CD14-positive monocyte (primary cell): ENCODE results near the gene SEC24B. TPM values are rescaled to one million over a fixed set of nuclear protein-coding genes. Genes with fewer than 3 reads are reported as not detected.
A peak's percentile ranks its signal among the peaks of the same experiment; 100 is the strongest.

Experiments used
- DNase-seq, 3 donors: peaks; one replicate each; pipeline ENCODE4 v3.0.0-alpha.2; 2011 to 2022
- H2AFZ ChIP-seq: 2 replicates; pipeline ENCODE4 v1.6.0; 2012; ENCODE audit warnings: mild to moderate bottlenecking, low read depth, low read length, inconsistent platforms; ENCODE audit not compliant: insufficient read depth, poor library complexity, severe bottlenecking
- H3K27ac ChIP-seq, 2 donors: 1 replicate in 1 of 2; 2 replicates in 1 of 2; pipeline ENCODE4 v1.5.1; 2012 to 2013; ENCODE audit warnings: low read length in 2 of 2, control low read depth in 1 of 2, inconsistent platforms in 1 of 2, low read depth in 1 of 2, mild to moderate bottlenecking in 1 of 2
- H3K27me3 ChIP-seq, 2 donors: one replicate each; pipeline versions ENCODE4 v1.6.0 to v1.6.1; 2011 to 2013; ENCODE audit warnings: low read length in 2 of 2; ENCODE audit not compliant: control insufficient read depth in 2 of 2, insufficient read depth in 2 of 2
- H3K36me3 ChIP-seq, 2 donors: replicated peaks in 1 of 2; 1 replicate in 1 of 2; 2 replicates in 1 of 2; pipeline versions ENCODE4 v1.5.1 to v1.6.1; 2012 to 2013; ENCODE audit warnings: low read length in 2 of 2, control low read depth in 1 of 2, inconsistent platforms in 1 of 2, mild to moderate bottlenecking in 1 of 2; ENCODE audit not compliant: insufficient read depth in 2 of 2, control insufficient read depth in 1 of 2
- H3K4me1 ChIP-seq, 2 donors: 1 replicate in 1 of 2; 2 replicates in 1 of 2; pipeline versions ENCODE4 v1.5.1 to v1.6.1; 2012 to 2013; ENCODE audit warnings: low read length in 2 of 2, control low read depth in 1 of 2, inconsistent platforms in 1 of 2, mild to moderate bottlenecking in 1 of 2, moderate library complexity in 1 of 2; ENCODE audit not compliant: insufficient read depth in 2 of 2, control insufficient read depth in 1 of 2
- H3K4me2 ChIP-seq: replicated peaks from 2 replicates; pipeline ENCODE3; 2012; ENCODE audit warnings: low read length, moderate library complexity, mild to moderate bottlenecking; ENCODE audit not compliant: poor library complexity, severe bottlenecking; ENCODE audit errors: extremely low read depth
- H3K4me3 ChIP-seq, 3 experiments: fragments of 200-600 bp in 1 of 3; sonication (generic) in 1 of 3; replicated peaks in 1 of 3; 1 replicate in 2 of 3; 2 replicates in 1 of 3; pipeline ENCODE4 v1.5.1; 2011 to 2013; ENCODE audit warnings: low read length in 3 of 3, mild to moderate bottlenecking in 3 of 3, control low read depth in 2 of 3, low read depth in 2 of 3, inconsistent platforms in 1 of 3, moderate library complexity in 1 of 3
- H3K79me2 ChIP-seq: 2 replicates; pipeline ENCODE4 v1.6.0; 2012; ENCODE audit warnings: mild to moderate bottlenecking, control low read depth, inconsistent platforms, low read length, moderate library complexity; ENCODE audit not compliant: insufficient read depth
- H3K9ac ChIP-seq: 2 replicates; pipeline ENCODE4 v1.6.0; 2017; ENCODE audit warnings: low read length, mild to moderate bottlenecking; ENCODE audit not compliant: insufficient read depth, poor library complexity, severe bottlenecking
- H3K9me3 ChIP-seq, 2 donors: replicated peaks in 1 of 2; 1 replicate in 1 of 2; 2 replicates in 1 of 2; pipeline versions ENCODE4 v1.5.1 to v1.6.1; 2012 to 2013; ENCODE audit warnings: low read length in 2 of 2, control low read depth in 1 of 2; ENCODE audit not compliant: control insufficient read depth in 1 of 2, insufficient read depth in 1 of 2
- H4K20me1 ChIP-seq: 2 replicates; pipeline ENCODE4 v1.6.0; 2012; ENCODE audit warnings: mild to moderate bottlenecking, low read length, control low read depth, moderate library complexity; ENCODE audit not compliant: insufficient read depth
- H3K27ac Mint-ChIP-seq, 7 donors: one replicate each; pipeline ENCODE4 v1.8.0; 2020; ENCODE audit warnings: mild to moderate bottlenecking in 7 of 7, mixed read lengths in 7 of 7, moderate library complexity in 6 of 7, inconsistent platforms in 2 of 7
- H3K27me3 Mint-ChIP-seq, 3 donors: one replicate each; pipeline ENCODE4 v1.8.0; 2021 to 2022; ENCODE audit warnings: low read depth in 3 of 3, mild to moderate bottlenecking in 3 of 3, mixed read lengths in 3 of 3, moderate library complexity in 3 of 3, inconsistent platforms in 1 of 3
- H3K36me3 Mint-ChIP-seq, 2 donors: one replicate each; pipeline ENCODE4 v1.8.0; 2020; ENCODE audit warnings: mixed read lengths in 2 of 2, inconsistent platforms in 1 of 2, mild to moderate bottlenecking in 1 of 2
- H3K4me1 Mint-ChIP-seq: one replicate; pipeline ENCODE4 v1.8.0; 2020; ENCODE audit warnings: mild to moderate bottlenecking, mixed read lengths
- H3K4me3 Mint-ChIP-seq, 2 donors: one replicate each; pipeline ENCODE4 v1.8.0; 2020; ENCODE audit warnings: mild to moderate bottlenecking in 2 of 2, mixed read lengths in 2 of 2, moderate library complexity in 1 of 2
- H3K9me3 Mint-ChIP-seq, 7 donors: one replicate each; pipeline ENCODE4 v1.8.0; 2020 to 2022; ENCODE audit warnings: mixed read lengths in 7 of 7, mild to moderate bottlenecking in 6 of 7, moderate library complexity in 6 of 7, inconsistent platforms in 2 of 7
- WGBS: methylation state at CpG from one replicate; pipeline ENCODE4 v1.1.5; 2013; ENCODE audit warnings: missing lambda C conversion rate; ENCODE audit not compliant: insufficient coverage; 5-methylcytosine and 5-hydroxymethylcytosine counted together
- intact Hi-C, 2 donors: fragments of 100-400 bp; cut with micrococcal nuclease; formaldehyde crosslinking; loops; one replicate each; pipeline versions ENCODE4 v1.15.0 to v1.15.1; 2023
- polyA plus RNA-seq, 3 donors: library from polyadenylated mRNA; depleted of rRNA in 1 of 3; unstranded in 2 of 3; stranded (reverse) in 1 of 3; fragments of 300-500 nt in 2 of 3; fragments of >200 nt in 1 of 3; fragmentation: Illumina TruSeq in 2 of 3; gene quantifications; 1 replicate in 2 of 3; 2 replicates in 1 of 3; pipeline ENCODE4 v1.2.3, GENCODE V29; 2012 to 2021
- TF ChIP-seq, protein P1 (sequence below): fragments of 200-600 bp; IDR thresholded peaks from one replicate; pipeline ENCODE4 v1.8.0; 2022; ENCODE audit warnings: antibody characterized with exemption, mild to moderate bottlenecking

Gene SEC24B
- polyA plus RNA-seq, 3 donors = 8.0 to 27.4 (median 11.8) TPM

DNA sequence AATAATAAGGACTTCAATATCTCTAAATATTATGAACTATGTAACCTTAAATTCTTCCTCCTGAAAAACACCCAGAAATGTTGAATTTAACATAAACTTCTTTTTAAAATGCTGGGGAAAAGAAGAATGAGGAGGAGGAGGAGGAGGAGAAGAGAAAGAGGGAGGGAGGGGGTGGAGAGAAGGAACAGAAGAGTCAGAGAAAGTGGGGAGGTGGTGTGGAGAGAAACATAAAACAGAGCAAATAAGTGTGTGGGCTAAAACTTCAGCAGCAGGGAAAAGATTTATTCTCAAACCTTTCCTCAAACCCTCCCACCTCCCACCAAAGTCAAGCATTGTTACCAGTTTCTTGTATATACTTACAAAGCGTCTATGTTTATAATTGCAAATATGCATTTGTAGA lies 34.7 kb upstream of the SEC24B start:
- DNase-seq = no peak
- Histone ChIP-seq H3K27me3 (peaks cover 0 to 4% of the 10 kb centered on the region in 2 donors), H3K27ac (no peak overlapping the region), H3K4me3 (no peak overlapping the region), H3K36me3 (no peaks in the 10 kb centered on the region), H3K4me2 (no peak overlapping the region), H3K9ac (no peak overlapping the region), H3K9me3 (no peaks in the 10 kb centered on the region), H3K79me2 (no peaks in the 10 kb centered on the region), H4K20me1 (no peaks in the 10 kb centered on the region), H2AFZ (no peak overlapping the region), H3K4me1 (no peaks in the 10 kb centered on the region)
- intact Hi-C loops = no loop called here
- Mint-ChIP-seq H3K27ac (no peak overlapping the region), H3K9me3 (peaks cover 0 to 4% (median 0%) of the 10 kb centered on the region in 7 donors), H3K27me3 (peaks cover 15 to 31% (median 17%) of the 10 kb centered on the region in 3 donors), H3K4me1 (no peaks in the 10 kb centered on the region), H3K36me3 (no peaks in the 10 kb centered on the region), H3K4me3 (no peak overlapping the region)
- TF ChIP-seq, protein P1, sequence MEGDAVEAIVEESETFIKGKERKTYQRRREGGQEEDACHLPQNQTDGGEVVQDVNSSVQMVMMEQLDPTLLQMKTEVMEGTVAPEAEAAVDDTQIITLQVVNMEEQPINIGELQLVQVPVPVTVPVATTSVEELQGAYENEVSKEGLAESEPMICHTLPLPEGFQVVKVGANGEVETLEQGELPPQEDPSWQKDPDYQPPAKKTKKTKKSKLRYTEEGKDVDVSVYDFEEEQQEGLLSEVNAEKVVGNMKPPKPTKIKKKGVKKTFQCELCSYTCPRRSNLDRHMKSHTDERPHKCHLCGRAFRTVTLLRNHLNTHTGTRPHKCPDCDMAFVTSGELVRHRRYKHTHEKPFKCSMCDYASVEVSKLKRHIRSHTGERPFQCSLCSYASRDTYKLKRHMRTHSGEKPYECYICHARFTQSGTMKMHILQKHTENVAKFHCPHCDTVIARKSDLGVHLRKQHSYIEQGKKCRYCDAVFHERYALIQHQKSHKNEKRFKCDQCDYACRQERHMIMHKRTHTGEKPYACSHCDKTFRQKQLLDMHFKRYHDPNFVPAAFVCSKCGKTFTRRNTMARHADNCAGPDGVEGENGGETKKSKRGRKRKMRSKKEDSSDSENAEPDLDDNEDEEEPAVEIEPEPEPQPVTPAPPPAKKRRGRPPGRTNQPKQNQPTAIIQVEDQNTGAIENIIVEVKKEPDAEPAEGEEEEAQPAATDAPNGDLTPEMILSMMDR = no peak
- no CpG with 5 or more reads among the region's 1 CpG for WGBS

- H4K20me1 ChIP-seq = no peaks in the 10 kb centered on the region
- no peaks in the 10 kb centered on the region for H3K36me3 ChIP-seq
- H3K4me2 ChIP-seq = no peak overlapping the region
- no peak overlapping the region for H3K27ac ChIP-seq
- no peaks in the 10 kb centered on the region for H3K27me3 ChIP-seq
- H2AFZ ChIP-seq = no peak overlapping the region
- no CpG with 5 or more reads among the region's 2 CpGs for WGBS
- DNase-seq = peak in 1 of 3 donors; percentile 3
- no peaks in the 10 kb centered on the region for H3K9me3 ChIP-seq
- TF ChIP-seq, protein P1 = peak; percentile 57
- no peaks in the 10 kb centered on the region for H3K4me1 Mint-ChIP-seq
- H3K4me1 ChIP-seq = no peaks in the 10 kb centered on the region
- no peak overlapping the region for H3K27ac Mint-ChIP-seq
- intact Hi-C loops = no loop called here
- H3K36me3 Mint-ChIP-seq = no peaks in the 10 kb centered on the region
- no peaks in the 10 kb centered on the region for H3K9me3 Mint-ChIP-seq
- no peak overlapping the region for H3K4me3 Mint-ChIP-seq
- H3K79me2 ChIP-seq = no peaks in the 10 kb centered on the region
- peaks cover 2 to 6% (median 6%) of the 10 kb centered on the region in 3 donors for H3K27me3 Mint-ChIP-seq
- no peak overlapping the region for H3K9ac ChIP-seq
- H3K4me3 ChIP-seq = no peak overlapping the region
These were observed 27.2 kb upstream of the SEC24B start for GRCh38 chr4:109406337-109406931.
